Measurements from ENCODE around the gene CFP. TPM values are rescaled to one million over a fixed set of nuclear protein-coding genes. Genes with fewer than 3 reads are reported as not detected.
"Not testable (repeated sequence)": the region's sequence is repeated elsewhere in the genome, so short reads cannot be mapped to it uniquely, and the experiment has no call there.

Gene CFP
- total RNA-seq, 1 experiment from 2014 or later: 0.12 TPM

- not testable (repeated sequence) for DNase-seq (ENCODE audit: low read depth)
Observed at GRCh38 chrX:47603125-47603524, 26.6 kb downstream of the CFP start.

GRCh38 chrX:47597222-47597621 is 32.5 kb downstream of the CFP start:
- DNase-seq (ENCODE audit: low read depth): no peak

DNA sequence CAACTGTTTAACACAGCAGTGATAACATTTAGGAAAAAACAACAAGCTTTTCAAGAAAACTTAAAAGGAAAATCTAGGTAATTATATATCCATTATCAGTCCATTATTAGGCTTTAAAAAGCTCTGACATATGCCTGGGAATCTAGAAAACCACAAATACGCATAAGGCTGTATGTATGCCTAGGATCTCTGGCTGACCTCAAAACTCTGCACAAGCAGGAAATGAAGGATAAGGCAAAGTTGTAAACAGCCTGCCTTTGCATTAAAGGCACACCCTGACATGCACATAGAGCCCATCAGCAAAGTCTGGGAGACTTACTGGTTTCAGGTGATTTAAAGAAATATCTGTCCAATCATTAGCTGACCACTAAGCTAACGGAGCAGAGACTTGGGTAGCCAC is 33.5 kb downstream of the CFP start:
- DNase-seq (ENCODE audit: low read depth): no peak

GRCh38 chrX:47595716-47596251 is 33.9 kb downstream of the CFP start:
- no peak for DNase-seq (ENCODE audit: low read depth)

- no peak for DNase-seq (ENCODE audit: low read depth)
Observed at GRCh38 chrX:47593522-47593921, 36.2 kb downstream of the CFP start.

DNA sequence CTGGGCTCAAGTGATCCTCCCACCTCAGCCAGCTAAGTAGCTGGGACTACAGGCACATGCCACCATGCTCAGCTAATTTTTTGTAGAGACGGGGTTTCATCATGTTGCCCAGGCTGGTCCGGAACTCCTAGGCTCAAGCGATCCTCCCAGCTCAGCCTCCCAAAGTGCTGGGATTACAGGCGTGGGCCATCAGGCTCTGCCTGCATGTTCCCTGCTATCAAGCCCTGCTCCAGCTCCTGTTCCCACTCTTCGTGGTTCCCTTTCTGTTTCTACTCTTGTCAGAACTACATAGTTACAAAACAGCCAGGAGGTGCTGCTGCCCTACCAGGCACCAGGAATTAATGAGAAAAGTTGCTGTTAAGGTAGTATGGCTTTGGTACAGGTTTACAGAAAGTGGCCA is 38.7 kb downstream of the CFP start:
- no peak for DNase-seq (ENCODE audit: low read depth)

DNA sequence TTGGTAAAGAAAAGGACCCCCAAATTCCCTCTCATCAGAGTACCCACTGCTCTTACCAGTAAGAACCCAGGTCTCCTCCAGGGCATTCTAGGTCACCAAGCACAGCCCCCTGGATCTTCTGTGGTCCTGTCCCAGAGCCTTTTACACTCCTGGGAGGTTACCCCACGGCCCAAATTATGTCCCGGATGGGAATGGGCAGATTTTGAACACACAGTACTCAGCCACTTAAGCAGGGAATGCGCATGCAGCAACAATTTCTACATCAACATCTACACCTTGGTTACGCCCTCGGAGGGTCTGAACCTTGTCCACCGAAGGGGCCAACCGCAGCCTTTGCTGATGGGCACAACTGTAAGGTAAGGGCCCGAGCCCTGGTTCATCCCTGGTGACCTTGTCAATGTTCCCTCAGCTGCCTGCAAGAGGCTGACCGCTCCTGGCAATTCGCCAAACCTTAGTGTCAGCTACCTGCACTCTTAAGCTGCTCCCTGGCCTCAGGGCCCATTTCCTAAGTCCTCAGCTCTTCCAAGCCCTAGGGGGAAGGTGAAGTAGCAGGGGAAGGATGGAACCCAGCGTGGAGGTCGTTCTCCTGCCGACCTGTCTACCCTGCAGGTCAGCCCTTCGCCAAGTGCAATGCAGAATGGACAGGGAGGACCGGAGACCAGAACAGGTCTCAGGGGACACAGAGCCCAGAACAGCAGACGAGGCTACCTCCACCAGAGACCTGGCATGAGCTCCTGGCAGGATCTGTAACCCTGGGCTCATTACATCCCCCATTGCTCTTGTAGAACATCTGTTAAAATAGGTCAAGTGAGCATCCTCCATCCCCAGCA is 41.6 kb downstream of the CFP start:
- no peak for DNase-seq (ENCODE audit: low read depth)

DNA sequence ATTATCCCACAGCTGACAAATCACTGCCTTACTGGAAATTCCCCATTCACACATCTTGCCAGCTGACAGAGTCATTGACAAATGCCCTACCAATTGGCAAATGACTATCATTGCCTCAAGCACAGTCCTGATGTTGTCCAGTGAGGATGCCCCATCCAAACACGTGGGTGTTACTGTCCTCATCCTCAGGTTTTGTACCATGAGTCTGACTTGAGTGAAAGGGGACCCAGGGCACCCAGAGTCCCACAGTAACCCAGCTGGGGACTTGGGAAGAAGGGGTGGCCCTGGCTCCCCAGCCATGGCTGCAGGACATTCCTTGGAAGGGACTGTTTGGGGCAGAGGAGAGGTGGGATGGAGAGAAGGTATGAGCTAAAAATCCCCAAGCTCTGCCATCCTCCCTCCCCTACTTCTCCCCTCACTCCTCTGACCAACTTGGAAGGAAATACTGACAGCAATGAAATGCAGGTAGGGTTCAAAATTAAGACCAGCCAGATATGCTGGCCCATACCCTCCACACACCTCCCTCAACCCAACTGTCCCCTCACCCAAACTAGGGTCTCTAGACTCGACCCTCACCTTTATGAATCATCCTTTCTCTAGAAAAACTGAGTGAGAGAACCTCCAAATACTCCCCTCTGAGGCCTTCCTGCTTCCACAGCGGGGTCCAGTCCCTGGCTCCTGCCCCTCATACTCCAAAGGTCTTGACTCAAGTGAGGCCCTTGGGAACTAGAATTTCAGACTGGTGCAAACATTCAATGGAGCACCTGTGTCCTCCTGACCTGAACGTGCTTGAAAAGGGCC is 42.4 kb downstream of the CFP start:
- DNase-seq (ENCODE audit: low read depth): peak; percentile 33

- no peak for DNase-seq (ENCODE audit: low read depth)
Observed at GRCh38 chrX:47586043-47586787, 43.5 kb downstream of the CFP start.

GRCh38 chrX:47585273-47585672 is 44.5 kb downstream of the CFP start:
- DNase-seq (ENCODE audit: low read depth): no peak

DNA sequence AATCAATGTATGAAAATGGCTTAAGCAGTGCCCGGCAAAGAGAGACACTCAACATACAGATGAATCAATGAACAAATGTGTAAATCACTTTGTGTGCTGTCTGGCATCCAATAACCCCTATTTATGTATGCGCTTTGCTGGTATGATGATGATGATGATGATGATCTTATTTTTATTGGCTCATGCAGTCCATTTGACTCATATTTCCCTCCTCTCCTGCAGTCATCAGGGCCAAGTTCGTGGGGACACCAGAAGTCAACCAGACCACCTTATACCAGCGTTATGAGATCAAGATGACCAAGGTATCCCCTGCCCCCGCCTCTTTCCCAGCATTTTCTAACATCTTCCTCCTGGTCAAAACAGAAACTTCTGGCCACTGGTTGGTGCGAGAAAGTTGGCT is 45.0 kb downstream of the CFP start:
- DNase-seq (ENCODE audit: low read depth): no peak

GRCh38 chrX:47583240-47583861 is 46.4 kb downstream of the CFP start:
- DNase-seq (ENCODE audit: low read depth): no peak

DNA sequence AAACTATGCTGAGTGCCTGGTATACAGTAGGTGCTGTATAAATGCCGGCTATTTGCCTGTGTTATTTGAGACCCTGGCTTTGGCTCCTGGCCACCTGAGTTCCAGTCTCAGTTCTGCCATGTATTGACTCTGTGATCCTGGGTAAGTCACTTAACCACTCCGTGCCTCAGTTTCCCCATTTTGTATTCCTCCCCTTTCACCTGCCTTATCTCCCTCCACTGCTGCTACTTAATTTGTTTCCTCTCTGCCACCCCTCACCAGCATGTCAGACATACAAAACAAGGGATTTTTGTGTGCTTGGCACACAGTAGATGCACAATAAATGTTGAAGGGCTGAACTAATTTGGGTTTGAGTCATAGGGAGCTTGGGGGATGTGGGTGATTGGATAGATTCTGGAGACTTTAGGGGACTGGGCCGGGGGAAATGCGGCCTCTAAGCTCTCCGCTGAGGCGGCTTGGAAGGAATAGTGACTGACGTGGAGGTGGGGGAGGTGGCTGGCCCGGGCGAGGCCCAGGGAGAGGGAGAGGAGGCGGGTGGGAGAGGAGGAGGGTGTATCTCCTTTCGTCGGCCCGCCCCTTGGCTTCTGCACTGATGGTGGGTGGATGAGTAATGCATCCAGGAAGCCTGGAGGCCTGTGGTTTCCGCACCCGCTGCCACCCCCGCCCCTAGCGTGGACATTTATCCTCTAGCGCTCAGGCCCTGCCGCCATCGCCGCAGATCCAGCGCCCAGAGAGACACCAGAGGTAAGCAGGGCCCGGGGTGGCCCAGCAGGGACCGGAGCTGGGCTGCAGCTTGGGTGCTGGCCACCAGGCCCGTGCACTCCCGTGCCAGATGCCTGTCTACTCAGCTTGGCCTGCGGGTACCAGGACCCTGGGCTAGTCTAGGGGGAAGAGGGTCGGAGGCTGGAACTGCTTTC is 47.7 kb downstream of the CFP start, which contains the start of gene TIMP1:
Gene TIMP1 (plus strand): TSS at position 706 of the 917 bp plus-strand sequence. CDS start 980 bp downstream, outside the sequence.
- peak; percentile 96 for DNase-seq (ENCODE audit: low read depth)

DNA sequence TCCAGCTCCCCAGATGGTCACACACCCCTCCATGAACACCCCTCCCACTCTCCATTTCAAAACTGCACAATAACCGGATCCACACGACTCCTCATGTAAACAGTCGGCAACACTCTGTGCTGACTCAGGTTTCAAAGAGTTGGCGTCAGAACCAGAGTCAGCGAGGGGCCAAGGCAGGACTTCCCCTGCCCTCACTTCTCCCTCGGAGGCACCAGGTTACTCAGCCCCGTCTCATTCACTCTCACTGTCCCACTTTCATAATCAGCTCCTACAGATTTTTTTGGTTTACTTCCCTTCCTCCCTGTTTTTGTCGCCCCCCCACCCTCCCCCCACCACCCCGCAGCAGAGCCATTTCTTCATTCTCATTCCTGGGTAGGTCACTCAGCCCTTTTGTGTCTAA is 50.2 kb downstream of the CFP start:
- peak; percentile 56 for DNase-seq (ENCODE audit: low read depth)

DNA sequence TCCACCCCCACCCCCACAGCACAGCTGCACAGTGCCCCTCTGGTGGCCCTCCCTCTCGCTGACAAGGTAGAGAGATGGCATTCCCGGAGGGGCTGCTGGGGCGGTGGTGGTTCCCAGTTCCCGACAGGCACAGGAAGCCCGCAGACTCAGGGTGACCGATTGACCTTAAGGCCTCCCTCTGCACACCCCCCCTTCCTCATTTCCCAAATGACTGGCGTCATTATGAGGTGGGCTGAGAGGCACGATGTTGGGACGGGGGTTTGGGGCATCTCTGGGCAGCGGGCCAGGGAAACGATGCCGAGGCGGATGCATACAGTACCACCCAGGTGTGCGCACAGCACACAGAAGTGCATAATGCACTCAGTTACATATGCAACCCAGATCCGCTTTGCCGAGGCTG is 51.0 kb downstream of the CFP start:
- no peak for DNase-seq (ENCODE audit: low read depth)

DNA sequence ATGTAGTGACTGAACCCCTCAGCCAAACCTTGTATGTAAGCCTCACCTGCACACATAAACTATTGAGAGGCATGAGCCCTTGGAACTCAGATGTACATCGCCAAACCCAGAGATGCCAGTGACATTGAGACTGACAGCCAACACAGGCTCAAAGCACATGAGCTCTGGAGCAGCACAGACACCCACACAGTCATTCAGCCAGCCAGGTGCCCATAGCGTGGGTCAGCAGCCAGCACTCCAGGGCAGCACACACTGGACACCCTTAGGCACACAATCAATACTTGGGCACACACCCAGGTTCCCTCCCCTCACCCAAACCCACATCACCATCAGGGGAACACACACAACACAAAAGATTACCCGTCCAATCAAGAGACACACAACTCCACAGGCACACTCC is 51.8 kb downstream of the CFP start:
- no peak for DNase-seq (ENCODE audit: low read depth)

- peak; percentile 12 for DNase-seq (ENCODE audit: low read depth)
Observed at GRCh38 chrX:47577424-47577823, 52.3 kb downstream of the CFP start.

DNA sequence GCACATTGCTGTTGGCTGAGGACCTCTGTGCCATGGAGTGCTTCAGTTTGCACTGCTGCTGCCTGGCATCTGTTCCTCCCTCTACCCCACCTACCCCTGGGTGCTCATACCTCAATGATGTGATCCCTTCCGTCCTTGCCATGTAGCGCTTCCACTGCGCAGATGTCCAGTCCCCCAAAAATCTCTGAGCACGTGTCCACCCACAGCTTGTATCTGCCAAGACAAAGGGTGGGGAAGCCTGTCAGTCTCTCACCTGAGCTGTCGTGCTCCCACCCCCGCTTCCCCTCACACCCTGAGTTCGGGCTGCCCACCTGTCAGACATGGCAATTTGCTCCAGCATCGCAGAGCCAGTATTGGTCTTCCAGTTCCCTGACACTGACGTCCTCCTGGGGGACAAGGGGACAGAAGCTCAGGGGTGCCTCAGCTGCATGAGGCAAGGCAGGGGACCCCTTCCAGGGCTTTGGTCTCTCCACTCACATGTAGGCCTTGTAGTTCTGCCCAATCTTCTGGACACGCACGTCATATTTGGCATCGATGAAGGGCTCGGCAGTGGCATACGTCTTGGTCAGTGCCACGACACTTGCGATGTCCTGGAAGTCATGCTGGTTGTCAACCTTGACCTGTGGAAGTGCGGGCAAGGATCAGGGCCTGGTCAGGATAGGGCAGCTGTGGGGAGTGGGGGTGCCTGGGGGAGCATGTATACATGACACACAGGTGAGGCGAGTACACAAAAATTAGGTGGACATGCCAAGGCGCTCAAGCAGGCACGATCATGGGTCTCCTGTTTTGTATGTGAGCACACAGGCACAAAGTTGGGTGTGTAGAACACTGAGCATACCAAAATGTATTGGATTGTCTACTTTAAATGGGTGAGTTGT is 53.5 kb downstream of the CFP start:
- DNase-seq (ENCODE audit: low read depth): no peak

DNA sequence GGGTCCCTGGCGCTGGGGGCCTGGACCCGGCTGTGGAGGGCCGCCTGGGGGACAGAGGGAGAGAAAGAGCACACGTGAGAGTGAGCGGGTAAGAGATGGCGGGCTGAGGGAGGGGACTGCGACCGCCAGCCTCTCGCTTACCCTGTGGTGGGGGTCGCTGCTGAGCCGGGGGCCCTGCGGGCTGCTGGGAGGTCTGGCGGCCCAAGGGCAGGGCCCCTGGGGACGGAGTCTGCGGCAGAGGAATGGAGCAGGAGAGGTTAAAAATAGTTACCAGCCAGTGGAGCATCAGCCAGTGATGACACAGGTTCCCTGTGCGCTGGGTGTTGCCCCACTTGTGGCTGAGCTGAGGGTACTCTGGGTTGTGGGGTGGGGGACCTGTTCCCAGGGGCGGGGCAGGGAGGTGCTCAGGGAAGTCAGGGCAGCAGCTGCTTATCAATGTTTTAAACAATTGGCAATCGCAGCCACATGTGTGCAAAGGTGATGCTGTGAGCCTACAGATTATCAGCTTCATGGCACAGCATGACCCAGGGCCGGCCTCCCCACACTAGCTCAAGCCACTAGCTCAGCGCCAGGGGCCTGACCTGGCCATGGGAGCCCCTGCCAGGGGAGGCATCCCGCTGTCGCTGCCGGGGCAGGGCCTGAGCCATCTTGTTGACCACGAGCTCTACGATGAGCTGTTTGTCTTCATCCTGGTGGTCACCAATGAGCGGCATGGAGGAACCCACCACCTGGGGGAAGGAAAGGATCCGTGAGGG is 55.0 kb downstream of the CFP start:
- DNase-seq (ENCODE audit: low read depth): no peak
